ENCODE results near the gene CD226. TPM values are rescaled to one million over a fixed set of nuclear protein-coding genes. Genes with fewer than 3 reads are reported as not detected.
"Not testable (repeated sequence)": the region's sequence is repeated elsewhere in the genome, so short reads cannot be mapped to it uniquely, and the experiment has no call there.

Gene CD226
- total RNA-seq, 1 donor from 2014 or later, result 5.8 TPM

GRCh38 chr18:69882965-69883668 lies 64.6 kb downstream of the CD226 start:
- no peak overlapping the region for H3K27ac ChIP-seq
- H3K36me3 ChIP-seq, result no peaks in the 10 kb centered on the region
- intact Hi-C loops (cut with DNase I), result no loop called here
- DNase-seq (no peak), ATAC-seq (no peak)
- H3K4me1 ChIP-seq, result no peaks in the 10 kb centered on the region
- H3K27me3 ChIP-seq, result no peaks in the 10 kb centered on the region
- no peak for TF ChIP-seq CTCF (IDR thresholded peaks at IDR 0.05)
- no peaks in the 10 kb centered on the region for H3K9me3 ChIP-seq
- no peak overlapping the region for H3K4me3 ChIP-seq

- DNase-seq (no peak), ATAC-seq (no peak)
- Histone ChIP-seq H3K27ac (no peak overlapping the region), H3K36me3 (no peaks in the 10 kb centered on the region), H3K9me3 (no peaks in the 10 kb centered on the region), H3K4me1 (no peaks in the 10 kb centered on the region), H3K4me3 (no peak overlapping the region), H3K27me3 (no peaks in the 10 kb centered on the region)
- intact Hi-C loops (cut with DNase I), result no loop called here
- TF ChIP-seq CTCF (IDR thresholded peaks at IDR 0.05), result no peak
Observed at GRCh38 chr18:69880083-69880482, 67.6 kb downstream of the CD226 start.

GRCh38 chr18:69879051-69879450 lies 68.6 kb downstream of the CD226 start:
- intact Hi-C loops (cut with DNase I); H3K9me3 ChIP-seq; ATAC-seq: not testable (repeated sequence)

GRCh38 chr18:69878213-69878933 lies 69.3 kb downstream of the CD226 start:
- no peaks in the 10 kb centered on the region for H3K27me3 ChIP-seq
- no peak overlapping the region for H3K27ac ChIP-seq
- no peak for TF ChIP-seq CTCF (IDR thresholded peaks at IDR 0.05)
- no peak for DNase-seq
- intact Hi-C loops (cut with DNase I), result no loop called here
- no peaks in the 10 kb centered on the region for H3K9me3 ChIP-seq
- no peak for ATAC-seq
- no peak overlapping the region for H3K4me3 ChIP-seq
- no peaks in the 10 kb centered on the region for H3K36me3 ChIP-seq
- H3K4me1 ChIP-seq, result no peaks in the 10 kb centered on the region

More at GRCh38 chr18:69879051-69879450, 68.6 kb downstream of the CD226 start:
- H3K27me3 ChIP-seq, DNase-seq, H3K4me3 ChIP-seq, H3K4me1 ChIP-seq, H3K27ac ChIP-seq, H3K36me3 ChIP-seq: not testable (repeated sequence)

GRCh38 chr18:69876490-69876889 lies 71.2 kb downstream of the CD226 start:
- DNase-seq, result no peak
- intact Hi-C loops (cut with DNase I), result no loop called here
- Histone ChIP-seq H3K4me3 (no peak overlapping the region), H3K9me3 (no peaks in the 10 kb centered on the region), H3K27ac (no peak overlapping the region), H3K27me3 (no peaks in the 10 kb centered on the region), H3K4me1 (no peaks in the 10 kb centered on the region), H3K36me3 (no peaks in the 10 kb centered on the region)
- ATAC-seq, result no peak
- TF ChIP-seq CTCF (IDR thresholded peaks at IDR 0.05), result no peak

GRCh38 chr18:69874058-69874457 lies 73.6 kb downstream of the CD226 start:
- intact Hi-C loops (cut with DNase I), result no loop called here
- Histone ChIP-seq H3K4me3 (no peak overlapping the region), H3K9me3 (no peaks in the 10 kb centered on the region), H3K27ac (no peak overlapping the region), H3K36me3 (no peaks in the 10 kb centered on the region), H3K4me1 (no peaks in the 10 kb centered on the region), H3K27me3 (no peaks in the 10 kb centered on the region)
- no peak for ATAC-seq
- no peak for TF ChIP-seq CTCF (IDR thresholded peaks at IDR 0.05)
- no peak for DNase-seq

Data from upper lobe of right lung (tissue), 1 donor.